HTERT RPE-1 (cell line): ENCODE data around the gene PHF21B.

Experiments
- in situ Hi-C: fragments of 300-500 bp; cut with MboI; formaldehyde crosslinking; loops from 4 replicates; pipeline ENCODE4 v1.14.3; 2020; ENCODE audit warnings: low sequenced_read_pairs

Gene PHF21B

GRCh38 chr22:44847380-44847779 is 162.4 kb downstream of the PHF21B start:
- in situ Hi-C loops: no loop called here

GRCh38 chr22:44846726-44847275 is 163.0 kb downstream of the PHF21B start:
- in situ Hi-C loops: no loop called here

GRCh38 chr22:44845796-44846720 is 163.7 kb downstream of the PHF21B start:
- in situ Hi-C loops: no loop called here

- in situ Hi-C loops: no loop called here
Observed at GRCh38 chr22:44845191-44845590, 164.6 kb downstream of the PHF21B start.

GRCh38 chr22:44842417-44842816 is 167.4 kb downstream of the PHF21B start:
- in situ Hi-C loops: no loop called here

GRCh38 chr22:44840611-44841322 is 169.0 kb downstream of the PHF21B start:
- in situ Hi-C loops: no loop called here

- in situ Hi-C loops: no loop called here
Observed at GRCh38 chr22:44839721-44840120, 170.1 kb downstream of the PHF21B start.

GRCh38 chr22:44839061-44839460 is 170.7 kb downstream of the PHF21B start:
- in situ Hi-C loops: no loop called here

GRCh38 chr22:44838316-44839016 is 171.3 kb downstream of the PHF21B start:
- in situ Hi-C loops: no loop called here

GRCh38 chr22:44837481-44837880 is 172.3 kb downstream of the PHF21B start:
- in situ Hi-C loops: no loop called here

- in situ Hi-C loops: no loop called here
Observed at GRCh38 chr22:44834065-44834464, 175.7 kb downstream of the PHF21B start.

GRCh38 chr22:44831885-44832284 is 177.9 kb downstream of the PHF21B start:
- in situ Hi-C loops: no loop called here
